K562 (cell line): Measurements from ENCODE around the gene PDE4D. TPM values are rescaled to one million over a fixed set of nuclear protein-coding genes. Genes with fewer than 3 reads are reported as not detected.

Source experiments
- ATAC-seq: fragments of 200-7000 bp; cut with Tn5 transposase; 3 replicates; pipeline ENCODE4 v1.9.1; 2020; ENCODE audit warnings: moderate library complexity
- BruUV-seq: library from RNA; stranded (reverse); fragments of 400-500 nt; replicated peaks from 2 replicates; lab custom pipeline; 2021; lab: Mats Ljungman, UMichigan
- CTCF ChIA-PET: fragments of 300-600 bp; formaldehyde crosslinking; extraction: SDS; loops from one replicate; lab custom pipeline; 2021; ENCODE audit warnings: low intra/inter-chr PET ratio; lab: Yijun Ruan, JAX
- POLR2A ChIA-PET: fragments of 300-600, 350-650 bp; sonication (Branson Sonifier 250); formaldehyde crosslinking; extraction: SDS; loops from one replicate; lab custom pipeline; 2021; ENCODE audit warnings: antibody characterized with exemption, inconsistent platforms; lab: Yijun Ruan, JAX
- DNase-seq, 4 experiments: peaks; one replicate each; pipeline versions ENCODE4 v3.0.0 to v3.0.0-alpha.2; 2011 to 2018; ENCODE audit warnings: low spot score in 3 of 4, mixed read lengths in 3 of 4; ENCODE audit errors: extremely low read depth in 1 of 4
- FAIRE-seq: peaks from 2 replicates; lab custom pipeline; 2011; peaks lifted over from hg19 to GRCh38; lab: Jason Lieb, UNC
- H2AFZ ChIP-seq: 2 replicates; pipeline ENCODE4 v1.6.0; 2011; ENCODE audit warnings: low read depth, low read length, control low read depth, inconsistent platforms
- H3K27ac ChIP-seq: fragments of 200-600 bp; 3 replicates; pipeline ENCODE4 v1.8.0; 2011; ENCODE audit warnings: low read depth, mild to moderate bottlenecking, control low read depth, inconsistent platforms, low read length, moderate library complexity, mixed read lengths; ENCODE audit errors: extremely low read depth
- H3K27me3 ChIP-seq, 2 experiments: fragments of 300-600 bp in 1 of 2; 2 replicates in 1 of 2; 3 replicates in 1 of 2; pipeline versions ENCODE4 v1.6.0 to v1.8.0; 2011; ENCODE audit warnings: inconsistent platforms in 2 of 2, low read length in 2 of 2, mild to moderate bottlenecking in 1 of 2, mixed read lengths in 1 of 2, moderate library complexity in 1 of 2; ENCODE audit not compliant: control insufficient read depth in 2 of 2, insufficient read depth in 2 of 2
- H3K36me3 ChIP-seq: fragments of 300-600 bp; 3 replicates; pipeline ENCODE4 v1.8.0; 2011; ENCODE audit warnings: mild to moderate bottlenecking, low read length, inconsistent platforms; ENCODE audit not compliant: control insufficient read depth, insufficient read depth
- H3K4me1 ChIP-seq, 2 experiments: fragments of 200-600 bp in 1 of 2; replicated peaks in 1 of 2; 2 replicates in 1 of 2; 3 replicates in 1 of 2; pipeline versions ENCODE4 v1.5.1 to v1.8.0; 2011; ENCODE audit warnings: inconsistent platforms in 2 of 2, low read length in 2 of 2, mild to moderate bottlenecking in 1 of 2, mixed read lengths in 1 of 2, moderate library complexity in 1 of 2; ENCODE audit not compliant: control insufficient read depth in 2 of 2, insufficient read depth in 2 of 2
- H3K4me2 ChIP-seq: 2 replicates; pipeline ENCODE4 v1.6.1; 2011; ENCODE audit warnings: low read length, control low read depth, inconsistent platforms, mixed read lengths; ENCODE audit not compliant: insufficient read depth
- H3K4me3 ChIP-seq: fragments of 200-600 bp; sonication (generic), shearing (Covaris generic); 2 replicates; pipeline ENCODE4 v1.5.1; 2016; ENCODE audit warnings: control low read depth, inconsistent platforms
- H3K79me2 ChIP-seq: fragments of 200-600 bp; 3 replicates; pipeline ENCODE4 v1.8.0; 2011; ENCODE audit warnings: low read length, inconsistent platforms; ENCODE audit not compliant: control insufficient read depth, insufficient read depth
- H3K9ac ChIP-seq, 2 experiments: 2 replicates each; pipeline versions ENCODE4 v1.6.0 to v1.6.1; 2011; ENCODE audit warnings: low read depth in 2 of 2, low read length in 2 of 2, control low read depth in 1 of 2, inconsistent platforms in 1 of 2, mild to moderate bottlenecking in 1 of 2, mixed read lengths in 1 of 2; ENCODE audit not compliant: insufficient read depth in 1 of 2
- H3K9me1 ChIP-seq: one replicate; pipeline ENCODE4 v1.6.0; 2011; ENCODE audit warnings: inconsistent platforms, mild to moderate bottlenecking, low read length, moderate library complexity; ENCODE audit not compliant: control insufficient read depth, insufficient read depth
- H3K9me3 ChIP-seq: replicated peaks from 2 replicates; pipeline ENCODE4 v1.5.1; 2011; ENCODE audit warnings: low read depth, low read length, inconsistent platforms; ENCODE audit not compliant: control insufficient read depth, insufficient read depth
- H4K20me1 ChIP-seq: replicated peaks from 2 replicates; pipeline ENCODE4 v1.6.1; 2011; ENCODE audit warnings: low read length, inconsistent platforms, mixed read lengths; ENCODE audit not compliant: control insufficient read depth, insufficient read depth
- ATF6 ChIP-seq: sonication (generic); formaldehyde crosslinking; IDR thresholded peaks from 2 replicates; pipeline ENCODE4 v1.4.0; 2020; ENCODE audit warnings: mild to moderate bottlenecking, missing genetic modification reagents
- CEBPZ ChIP-seq: fragments of 150-350 bp; IDR thresholded peaks from 2 replicates; pipeline ENCODE4 v1.6.1; 2014; ENCODE audit warnings: low read depth, mild to moderate bottlenecking, low read length, borderline replicate concordance
- DPF2 ChIP-seq: fragments of 450-650 bp; IDR thresholded peaks from 2 replicates; pipeline ENCODE4 v1.6.1; 2016
- ESRRA ChIP-seq: fragments of 450-650 bp; IDR thresholded peaks from 2 replicates; pipeline ENCODE4 v1.6.1; 2014; ENCODE audit warnings: low read depth, mild to moderate bottlenecking, moderate library complexity, borderline replicate concordance
- FOS ChIP-seq: IDR thresholded peaks from 3 replicates; pipeline ENCODE4 v1.6.1; 2011; ENCODE audit not compliant: insufficient read length; ENCODE audit errors: extremely low read depth
- LEF1 ChIP-seq: fragments of 450-650 bp; IDR thresholded peaks from 2 replicates; pipeline ENCODE4 v1.6.1; 2016; ENCODE audit warnings: mild to moderate bottlenecking
- MEIS2 ChIP-seq: fragments of 450-650 bp; IDR thresholded peaks from 2 replicates; pipeline ENCODE4 v1.6.1; 2014; ENCODE audit warnings: mild to moderate bottlenecking; ENCODE audit not compliant: partially characterized antibody
- NR2C1 ChIP-seq, 2 experiments: fragments of 450-650 bp; IDR thresholded peaks; 2 replicates each; pipeline ENCODE4 v1.6.1; 2017; ENCODE audit warnings: mild to moderate bottlenecking in 2 of 2, antibody characterized with exemption in 1 of 2, inconsistent platforms in 1 of 2, missing compliant biosample characterization in 1 of 2, missing genetic modification characterization in 1 of 2
- SMAD3 ChIP-seq: fragments of 450-650 bp; formaldehyde crosslinking; conservative IDR thresholded peaks from 2 replicates; pipeline ENCODE4 v1.4.0; 2020; ENCODE audit warnings: mild to moderate bottlenecking
- SOX6 ChIP-seq: fragments of 450-650 bp; IDR thresholded peaks from 2 replicates; pipeline ENCODE4 v1.6.1; 2014; ENCODE audit warnings: mild to moderate bottlenecking
- ZNF398 ChIP-seq: fragments of 250-450 bp; sonication (Bioruptor Pico); IDR thresholded peaks from 2 replicates; pipeline ENCODE4 v1.8.0; 2021; ENCODE audit warnings: moderate library complexity, mild to moderate bottlenecking, inconsistent platforms
- ZNF444 ChIP-seq: fragments of 250-450 bp; sonication (Bioruptor Pico); IDR thresholded peaks from 2 replicates; pipeline ENCODE4 v1.4.0; 2020; ENCODE audit warnings: mild to moderate bottlenecking, moderate library complexity
- ZNF589 ChIP-seq: fragments of 200-800 bp; sonication (Bioruptor generic); IDR thresholded peaks from 2 replicates; pipeline ENCODE4 v1.6.1; 2016; ENCODE audit warnings: low read depth, missing genetic modification characterization, missing compliant biosample characterization
- ZNF696 ChIP-seq: fragments of 250-450 bp; sonication (Bioruptor Pico); conservative IDR thresholded peaks from 2 replicates; pipeline ENCODE4 v1.4.0; 2020; ENCODE audit warnings: mild to moderate bottlenecking, moderate library complexity
- ZNF717 ChIP-seq: fragments of 250-450 bp; sonication (Bioruptor Pico); IDR thresholded peaks from 2 replicates; pipeline ENCODE4 v1.5.0; 2021
- WGBS: fragments of 100-300 bp; shearing (Covaris generic); methylation state at CpG from one replicate; pipeline ENCODE4 v1.1.6; 2016; ENCODE audit warnings: low coverage, mixed read lengths; ENCODE audit not compliant: insufficient coverage; ENCODE audit errors: missing lambda C conversion rate; 5-methylcytosine and 5-hydroxymethylcytosine counted together
- in situ Hi-C: fragments of 300-500 bp; cut with MboI; formaldehyde crosslinking; loops from 4 replicates; pipeline ENCODE4 v1.15.0; 2018; ENCODE audit warnings: inconsistent platforms, mixed read lengths
- intact Hi-C: fragments of 100-400 bp; cut with micrococcal nuclease; formaldehyde crosslinking; loops from 2 replicates; pipeline ENCODE4 v1.14.2; 2022
- polyA plus RNA-seq, 8 experiments: library from polyadenylated mRNA; depleted of rRNA in 4 of 8; stranded (reverse) in 5 of 8; unstranded in 3 of 8; fragments of >200 nt; fragmentation: Nextera tagmentation in 2 of 8; fragmentation: Illumina TruSeq in 1 of 8; extraction: Ambion mirVana in 2 of 8; extraction: Trizol in 1 of 8; gene quantifications; 2 replicates each; pipeline versions ENCODE4 v1.2.1 to v1.2.3, GENCODE V29; 2011 to 2014; ENCODE audit warnings: inconsistent platforms in 1 of 8, missing spikeins in 1 of 8
- total RNA-seq, 7 experiments: library from RNA; depleted of rRNA in 6 of 7; stranded (reverse); fragments of >200 nt in 6 of 7; fragmentation: Illumina TruSeq in 2 of 7; extraction: Trizol in 2 of 7; gene quantifications; 2 replicates each; pipeline versions ENCODE4 v1.2.1 to v1.2.3, GENCODE V29; 2011 to 2021; ENCODE audit warnings: low replicate concordance in 1 of 7

The PDE4D gene
- total and polyA plus RNA-seq, 9 of the 15 experiments (the other 6 are each of a cell fraction or from before 2014, with no cell fraction given), result 0.04 to 0.46 (median 0.13) TPM

DNA sequence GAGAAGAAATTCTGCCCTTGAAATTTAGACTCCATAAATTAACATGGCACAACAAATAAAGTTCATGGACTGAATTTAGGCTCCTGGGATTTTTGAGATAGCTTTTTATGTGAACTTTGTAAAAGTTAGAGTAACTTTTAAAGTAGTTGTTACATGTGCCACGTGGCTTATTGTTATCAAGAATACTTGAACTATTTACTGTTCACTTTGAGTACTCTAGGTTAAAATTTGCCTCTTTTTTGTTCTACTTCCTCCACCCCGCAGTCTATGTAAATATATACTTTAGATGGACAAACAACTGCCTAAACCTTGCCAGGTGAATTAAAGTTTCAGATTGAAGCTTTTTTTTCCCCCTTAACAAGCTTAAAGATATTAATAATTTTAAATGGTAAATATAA is 852.7 kb downstream of the PDE4D start:
- Histone ChIP-seq H3K27me3 (peaks cover 11 to 16% of the 10 kb centered on the region in 2 experiments; a peak in 4 of 5 replicates), H3K9me3 (no peaks in the 10 kb centered on the region), H4K20me1 (no peaks in the 10 kb centered on the region), H3K9ac (no peak overlapping the region), H3K9me1 (no peaks in the 10 kb centered on the region), H2AFZ (no peak overlapping the region), H3K4me2 (no peak overlapping the region), H3K27ac (no peak overlapping the region), H3K79me2 (no peaks in the 10 kb centered on the region), H3K36me3 (no peaks in the 10 kb centered on the region), H3K4me3 (no peak overlapping the region), H3K4me1 (peaks cover 0 to 11% of the 10 kb centered on the region in 2 experiments; a peak in 2 of 5 replicates)
- ChIA-PET CTCF (no interaction called here), POLR2A (no interaction called here)
- no TSS peak for BruUV-seq
- DNase-seq (no peak), FAIRE-seq (no peak), ATAC-seq (no peak)
- in situ Hi-C loops, result no loop called here
- whole genome bisulfite sequencing, result 0% methylated on average over 2 of the region's 2 CpGs
- intact Hi-C loops, result no loop called here
- TF ChIP-seq ZNF717, result no peak
- no peak for TF ChIP-seq SMAD3 (CRISPR knock-in tag)
- no peak for TF ChIP-seq SOX6
- no peak for TF ChIP-seq FOS
- no peak for TF ChIP-seq DPF2
- TF ChIP-seq ZNF398 (CRISPR knock-in tag), result no peak
- no peak for TF ChIP-seq NR2C1 (IDR thresholded peaks at IDR 0.05)
- TF ChIP-seq NR2C1 (tag; IDR thresholded peaks at IDR 0.05), result no peak
- TF ChIP-seq ZNF696 (CRISPR knock-in tag), result no peak
- TF ChIP-seq ATF6 (CRISPR knock-in tag), result no peak
- TF ChIP-seq LEF1, result no peak
- TF ChIP-seq ESRRA, result no peak
- no peak for TF ChIP-seq ZNF444 (CRISPR knock-in tag)
- no peak for TF ChIP-seq ZNF589
- no peak for TF ChIP-seq CEBPZ
- TF ChIP-seq MEIS2, result no peak
